HepG2 (cell line): ENCODE results near the gene WNT6. TPM values are rescaled to one million over a fixed set of nuclear protein-coding genes. Genes with fewer than 3 reads are reported as not detected.
A peak's percentile ranks its signal among the peaks of the same experiment; 100 is the strongest.

Source experiments
- CCDC6 ChIP-seq: sonication (generic); formaldehyde crosslinking; IDR thresholded peaks from 2 replicates; pipeline ENCODE4 v1.8.1; 2022; ENCODE audit warnings: mild to moderate bottlenecking, missing genetic modification reagents, moderate library complexity
- DNMT3B ChIP-seq: conservative IDR thresholded peaks from 2 replicates; pipeline ENCODE4 v1.6.1; 2016; ENCODE audit warnings: missing biosample characterization, control low read depth
- ELF1 ChIP-seq: sonication (generic); formaldehyde crosslinking; IDR thresholded peaks from 2 replicates; pipeline ENCODE4 v1.4.0; 2020; ENCODE audit warnings: missing genetic modification reagents
- FOXM1 ChIP-seq: sonication (generic); formaldehyde crosslinking; IDR thresholded peaks from 2 replicates; pipeline ENCODE4 v1.5.0; 2020; ENCODE audit warnings: missing genetic modification reagents
- HMG20A ChIP-seq: IDR thresholded peaks from 2 replicates; pipeline ENCODE4 v1.6.1; 2016; ENCODE audit warnings: borderline replicate concordance
- RFX1 ChIP-seq: fragments of 450-650 bp; IDR thresholded peaks from 2 replicates; pipeline ENCODE4 v1.6.1; 2017
- TGIF2 ChIP-seq: IDR thresholded peaks from 2 replicates; pipeline ENCODE4 v1.6.1; 2016; ENCODE audit warnings: control low read depth, missing compliant biosample characterization
- ZFYVE20 ChIP-seq: sonication (generic); formaldehyde crosslinking; IDR thresholded peaks from 2 replicates; pipeline ENCODE4 v1.8.0; 2023; ENCODE audit warnings: low read depth, mild to moderate bottlenecking, moderate library complexity, missing genetic modification reagents, borderline replicate concordance
- ZNF235 ChIP-seq: sonication (generic); formaldehyde crosslinking; IDR thresholded peaks from 2 replicates; pipeline ENCODE4 v1.8.1; 2023; ENCODE audit warnings: mild to moderate bottlenecking, missing genetic modification reagents, borderline replicate concordance
- ZNF432 ChIP-seq: sonication (generic); formaldehyde crosslinking; IDR thresholded peaks from 2 replicates; pipeline ENCODE4 v1.5.0; 2020; ENCODE audit warnings: missing genetic modification reagents, mild to moderate bottlenecking, borderline replicate concordance
- ZNF446 ChIP-seq: sonication (generic); formaldehyde crosslinking; IDR thresholded peaks from 2 replicates; pipeline ENCODE4 v1.5.0; 2020; ENCODE audit warnings: mild to moderate bottlenecking, missing genetic modification reagents
- ZNF562 ChIP-seq: sonication (generic); formaldehyde crosslinking; IDR thresholded peaks from 2 replicates; pipeline ENCODE4 v1.8.0; 2022; ENCODE audit warnings: missing genetic modification reagents, borderline replicate concordance
- ZNF652 ChIP-seq: IDR thresholded peaks from 2 replicates; pipeline ENCODE4 v1.6.1; 2016; ENCODE audit warnings: low read depth, borderline replicate concordance
- polyA plus RNA-seq, 8 experiments: library from polyadenylated mRNA; depleted of rRNA in 3 of 8; stranded (reverse) in 7 of 8; unstranded in 1 of 8; fragments of >200 nt; fragmentation: Illumina TruSeq in 4 of 8; extraction: Trizol in 4 of 8; gene quantifications; 2 replicates each; pipeline versions ENCODE4 v1.2.1 to v1.2.3, GENCODE V29; 2011 to 2016; ENCODE audit warnings: low read depth in 4 of 8, missing spikeins in 1 of 8, mixed read lengths in 1 of 8; ENCODE audit not compliant: insufficient read depth in 1 of 8
- total RNA-seq, 5 experiments: library from RNA; depleted of rRNA; stranded (reverse); fragments of >200 nt; fragmentation: Illumina TruSeq; extraction: Trizol; gene quantifications; 2 replicates each; pipeline ENCODE4 v1.2.3, GENCODE V29; 2016; ENCODE audit warnings: low read depth in 1 of 5
- TF ChIP-seq, protein P1 (sequence below): sonication (generic); formaldehyde crosslinking; IDR thresholded peaks from 2 replicates; pipeline ENCODE4 v1.9.0; 2021; ENCODE audit warnings: missing genetic modification reagents, borderline replicate concordance
- TF ChIP-seq, protein P2 (sequence below): sonication (generic); formaldehyde crosslinking; IDR thresholded peaks from 2 replicates; pipeline ENCODE4 v1.8.1; 2022; ENCODE audit warnings: mild to moderate bottlenecking, missing genetic modification reagents
- TF ChIP-seq, protein P3 (sequence below): sonication (generic); formaldehyde crosslinking; conservative IDR thresholded peaks from 2 replicates; pipeline ENCODE4 v1.4.0; 2020; ENCODE audit warnings: missing genetic modification reagents
- TF ChIP-seq, protein P4 (sequence below): sonication (generic); formaldehyde crosslinking; IDR thresholded peaks from 2 replicates; pipeline ENCODE4 v1.8.0; 2022; ENCODE audit warnings: missing genetic modification reagents, mild to moderate bottlenecking, inconsistent platforms, borderline replicate concordance
- TF ChIP-seq, protein P5 (sequence below): sonication (generic); formaldehyde crosslinking; IDR thresholded peaks from 2 replicates; pipeline ENCODE4 v1.5.0; 2020; ENCODE audit warnings: missing genetic modification reagents

WNT6 gene
- total and polyA plus RNA-seq, 2 of the 13 experiments (the other 11 are each of a cell fraction or from before 2014, with no cell fraction given): 0.20 TPM; not detected in 1

DNA sequence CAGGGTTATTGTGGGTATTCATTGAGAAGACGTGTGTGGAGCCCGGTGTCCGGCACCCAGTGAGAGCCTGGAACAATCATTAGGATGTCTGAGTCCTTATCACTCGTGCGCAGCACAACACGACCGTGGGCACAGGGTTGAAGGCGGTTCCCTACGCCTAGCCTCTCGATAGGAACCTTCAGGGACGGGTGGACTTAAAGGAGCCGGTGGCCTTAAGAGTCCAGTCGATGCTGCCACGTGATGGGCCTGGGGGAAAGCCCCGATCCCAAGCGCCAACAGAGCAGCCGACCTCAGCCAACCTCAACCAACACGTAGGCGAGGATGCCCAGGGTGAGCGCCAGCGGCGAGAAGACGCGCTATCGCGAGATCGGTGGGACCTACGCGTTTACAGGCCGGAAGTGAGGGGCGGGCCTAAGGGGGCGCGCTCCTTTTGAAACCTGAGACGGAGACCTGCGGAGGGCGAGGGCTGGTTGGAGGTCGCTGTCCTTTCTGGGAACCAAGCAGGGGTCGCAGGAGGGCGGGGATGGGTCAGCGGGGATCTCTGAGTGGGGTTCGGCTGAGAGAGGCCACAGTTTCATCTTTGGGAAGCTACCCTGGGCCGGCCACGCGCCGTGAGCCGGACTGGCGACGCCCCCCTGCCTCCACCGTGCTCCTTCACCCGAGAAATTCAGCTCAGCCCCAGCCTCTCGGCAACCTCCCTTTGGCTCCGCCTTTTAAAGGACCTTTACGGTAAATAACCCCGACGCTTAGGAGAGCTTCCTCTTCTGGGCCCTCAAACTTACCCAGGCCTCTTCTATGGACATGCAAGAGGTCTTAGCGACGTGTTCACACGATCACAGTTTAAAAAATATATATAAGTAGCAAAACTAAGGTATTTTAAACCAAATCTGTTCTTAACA lies 49.4 kb downstream of the WNT6 start (continued):
- TF ChIP-seq ELF1 (CRISPR knock-in tag) (peak; percentile 90), ZNF235 (peak; percentile 96), ZFYVE20 (CRISPR knock-in tag) (peak; percentile 97), ZNF562 (CRISPR knock-in tag) (no peak; the same call in 1 of the 2 replicates), HMG20A (no peak), DNMT3B (CRISPR knock-in tag) (peak; percentile 93), FOXM1 (CRISPR knock-in tag) (0 out of 2 replicates have a peak, but pooled peaks have one; percentile 48), ZNF652 (CRISPR knock-in tag) (no peak), ZNF446 (CRISPR knock-in tag) (no peak), ZNF432 (CRISPR knock-in tag) (peak; percentile 86; the same call in 1 of the 2 replicates), CCDC6 (CRISPR knock-in tag) (peak; percentile 91), TGIF2 (CRISPR knock-in tag) (0 out of 2 replicates have a peak, but pooled peaks have one; percentile 51), RFX1 (no peak)
- TF ChIP-seq, protein P1, sequence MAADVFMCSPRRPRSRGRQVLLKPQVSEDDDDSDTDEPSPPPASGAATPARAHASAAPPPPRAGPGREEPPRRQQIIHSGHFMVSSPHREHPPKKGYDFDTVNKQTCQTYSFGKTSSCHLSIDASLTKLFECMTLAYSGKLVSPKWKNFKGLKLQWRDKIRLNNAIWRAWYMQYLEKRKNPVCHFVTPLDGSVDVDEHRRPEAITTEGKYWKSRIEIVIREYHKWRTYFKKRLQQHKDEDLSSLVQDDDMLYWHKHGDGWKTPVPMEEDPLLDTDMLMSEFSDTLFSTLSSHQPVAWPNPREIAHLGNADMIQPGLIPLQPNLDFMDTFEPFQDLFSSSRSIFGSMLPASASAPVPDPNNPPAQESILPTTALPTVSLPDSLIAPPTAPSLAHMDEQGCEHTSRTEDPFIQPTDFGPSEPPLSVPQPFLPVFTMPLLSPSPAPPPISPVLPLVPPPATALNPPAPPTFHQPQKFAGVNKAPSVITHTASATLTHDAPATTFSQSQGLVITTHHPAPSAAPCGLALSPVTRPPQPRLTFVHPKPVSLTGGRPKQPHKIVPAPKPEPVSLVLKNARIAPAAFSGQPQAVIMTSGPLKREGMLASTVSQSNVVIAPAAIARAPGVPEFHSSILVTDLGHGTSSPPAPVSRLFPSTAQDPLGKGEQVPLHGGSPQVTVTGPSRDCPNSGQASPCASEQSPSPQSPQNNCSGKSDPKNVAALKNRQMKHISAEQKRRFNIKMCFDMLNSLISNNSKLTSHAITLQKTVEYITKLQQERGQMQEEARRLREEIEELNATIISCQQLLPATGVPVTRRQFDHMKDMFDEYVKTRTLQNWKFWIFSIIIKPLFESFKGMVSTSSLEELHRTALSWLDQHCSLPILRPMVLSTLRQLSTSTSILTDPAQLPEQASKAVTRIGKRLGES (CRISPR knock-in tag): no peak; the same call in 1 of the 2 replicates
- TF ChIP-seq, protein P2, sequence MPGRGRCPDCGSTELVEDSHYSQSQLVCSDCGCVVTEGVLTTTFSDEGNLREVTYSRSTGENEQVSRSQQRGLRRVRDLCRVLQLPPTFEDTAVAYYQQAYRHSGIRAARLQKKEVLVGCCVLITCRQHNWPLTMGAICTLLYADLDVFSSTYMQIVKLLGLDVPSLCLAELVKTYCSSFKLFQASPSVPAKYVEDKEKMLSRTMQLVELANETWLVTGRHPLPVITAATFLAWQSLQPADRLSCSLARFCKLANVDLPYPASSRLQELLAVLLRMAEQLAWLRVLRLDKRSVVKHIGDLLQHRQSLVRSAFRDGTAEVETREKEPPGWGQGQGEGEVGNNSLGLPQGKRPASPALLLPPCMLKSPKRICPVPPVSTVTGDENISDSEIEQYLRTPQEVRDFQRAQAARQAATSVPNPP (CRISPR knock-in tag): peak; percentile 83; the same call in 1 of the 2 replicates
- TF ChIP-seq, protein P3, sequence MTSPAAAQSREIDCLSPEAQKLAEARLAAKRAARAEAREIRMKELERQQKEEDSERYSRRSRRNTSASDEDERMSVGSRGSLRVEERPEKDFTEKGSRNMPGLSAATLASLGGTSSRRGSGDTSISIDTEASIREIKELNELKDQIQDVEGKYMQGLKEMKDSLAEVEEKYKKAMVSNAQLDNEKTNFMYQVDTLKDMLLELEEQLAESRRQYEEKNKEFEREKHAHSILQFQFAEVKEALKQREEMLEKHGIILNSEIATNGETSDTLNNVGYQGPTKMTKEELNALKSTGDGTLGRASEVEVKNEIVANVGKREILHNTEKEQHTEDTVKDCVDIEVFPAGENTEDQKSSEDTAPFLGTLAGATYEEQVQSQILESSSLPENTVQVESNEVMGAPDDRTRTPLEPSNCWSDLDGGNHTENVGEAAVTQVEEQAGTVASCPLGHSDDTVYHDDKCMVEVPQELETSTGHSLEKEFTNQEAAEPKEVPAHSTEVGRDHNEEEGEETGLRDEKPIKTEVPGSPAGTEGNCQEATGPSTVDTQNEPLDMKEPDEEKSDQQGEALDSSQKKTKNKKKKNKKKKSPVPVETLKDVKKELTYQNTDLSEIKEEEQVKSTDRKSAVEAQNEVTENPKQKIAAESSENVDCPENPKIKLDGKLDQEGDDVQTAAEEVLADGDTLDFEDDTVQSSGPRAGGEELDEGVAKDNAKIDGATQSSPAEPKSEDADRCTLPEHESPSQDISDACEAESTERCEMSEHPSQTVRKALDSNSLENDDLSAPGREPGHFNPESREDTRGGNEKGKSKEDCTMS (CRISPR knock-in tag): no peak
- TF ChIP-seq, protein P4, sequence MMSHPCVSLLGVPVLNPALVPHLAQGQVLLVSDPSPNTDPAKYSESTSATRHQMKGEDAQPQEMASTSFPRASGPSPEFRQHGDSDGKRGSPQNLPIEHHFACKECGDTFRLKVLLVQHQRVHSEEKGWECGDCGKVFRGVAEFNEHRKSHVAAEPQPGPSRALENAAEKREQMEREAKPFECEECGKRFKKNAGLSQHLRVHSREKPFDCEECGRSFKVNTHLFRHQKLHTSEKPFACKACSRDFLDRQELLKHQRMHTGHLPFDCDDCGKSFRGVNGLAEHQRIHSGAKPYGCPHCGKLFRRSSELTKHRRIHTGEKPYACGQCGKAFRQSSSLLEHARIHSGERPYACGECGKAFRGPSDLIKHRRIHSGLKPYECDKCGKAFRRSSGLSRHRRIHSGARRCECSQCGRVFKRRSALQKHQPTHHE: peak; percentile 89
- TF ChIP-seq, protein P5, sequence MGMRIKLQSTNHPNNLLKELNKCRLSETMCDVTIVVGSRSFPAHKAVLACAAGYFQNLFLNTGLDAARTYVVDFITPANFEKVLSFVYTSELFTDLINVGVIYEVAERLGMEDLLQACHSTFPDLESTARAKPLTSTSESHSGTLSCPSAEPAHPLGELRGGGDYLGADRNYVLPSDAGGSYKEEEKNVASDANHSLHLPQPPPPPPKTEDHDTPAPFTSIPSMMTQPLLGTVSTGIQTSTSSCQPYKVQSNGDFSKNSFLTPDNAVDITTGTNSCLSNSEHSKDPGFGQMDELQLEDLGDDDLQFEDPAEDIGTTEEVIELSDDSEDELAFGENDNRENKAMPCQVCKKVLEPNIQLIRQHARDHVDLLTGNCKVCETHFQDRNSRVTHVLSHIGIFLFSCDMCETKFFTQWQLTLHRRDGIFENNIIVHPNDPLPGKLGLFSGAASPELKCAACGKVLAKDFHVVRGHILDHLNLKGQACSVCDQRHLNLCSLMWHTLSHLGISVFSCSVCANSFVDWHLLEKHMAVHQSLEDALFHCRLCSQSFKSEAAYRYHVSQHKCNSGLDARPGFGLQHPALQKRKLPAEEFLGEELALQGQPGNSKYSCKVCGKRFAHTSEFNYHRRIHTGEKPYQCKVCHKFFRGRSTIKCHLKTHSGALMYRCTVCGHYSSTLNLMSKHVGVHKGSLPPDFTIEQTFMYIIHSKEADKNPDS (CRISPR knock-in tag): no peak
